Measurements from ENCODE around the gene P2RY4. TPM values are rescaled to one million over a fixed set of nuclear protein-coding genes. Genes with fewer than 3 reads are reported as not detected.
"Not testable (repeated sequence)": the region's sequence is repeated elsewhere in the genome, so short reads cannot be mapped to it uniquely, and the experiment has no call there.

The P2RY4 gene
- total RNA-seq, 4 donors from 2014 or later: 0.28 to 0.79 TPM; not detected in 2

DNA sequence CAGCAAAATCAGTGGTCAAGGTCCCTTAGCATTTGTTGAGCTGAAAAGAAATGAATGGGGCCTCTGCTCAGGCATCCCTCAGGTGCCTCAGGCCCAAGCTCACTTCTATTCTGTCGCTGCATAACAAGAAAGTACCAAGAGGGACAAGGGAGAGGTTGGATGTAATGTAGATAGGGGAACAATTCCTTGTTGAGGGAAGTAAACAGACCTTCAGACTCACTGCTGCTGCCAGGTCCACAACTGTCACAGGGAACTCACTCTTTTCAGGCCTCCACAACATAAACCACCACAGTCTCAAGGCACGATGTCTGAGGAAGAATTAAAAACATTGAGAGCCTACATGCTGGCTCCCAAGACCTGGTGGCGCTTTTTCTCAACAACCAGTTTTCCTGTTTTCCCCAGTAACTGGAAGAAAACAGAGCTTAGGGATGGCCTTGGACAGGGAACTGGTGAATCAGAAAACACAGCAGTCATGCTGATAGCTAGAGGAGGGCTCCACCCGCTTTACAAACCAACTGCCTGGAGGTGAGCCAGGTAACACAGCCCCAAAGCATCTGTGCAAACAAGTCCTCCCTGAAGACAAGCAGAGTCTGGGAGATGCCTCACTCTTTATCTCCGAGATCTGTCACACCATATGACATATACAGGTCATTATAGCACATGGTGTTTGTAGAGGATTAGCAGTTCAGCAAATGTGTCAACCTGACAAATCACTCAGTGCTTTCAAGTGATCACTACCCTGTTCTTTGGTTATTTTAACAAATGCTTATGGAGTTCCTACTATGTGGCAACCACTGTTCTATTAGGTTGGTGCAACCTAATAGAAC is 39.9 kb downstream of the P2RY4 start:
- ATAC-seq (ENCODE audit: low FRiP score) (peak; percentile 57), DNase-seq (ENCODE audit: low spot score) (no peak)
- TF ChIP-seq, protein P1, sequence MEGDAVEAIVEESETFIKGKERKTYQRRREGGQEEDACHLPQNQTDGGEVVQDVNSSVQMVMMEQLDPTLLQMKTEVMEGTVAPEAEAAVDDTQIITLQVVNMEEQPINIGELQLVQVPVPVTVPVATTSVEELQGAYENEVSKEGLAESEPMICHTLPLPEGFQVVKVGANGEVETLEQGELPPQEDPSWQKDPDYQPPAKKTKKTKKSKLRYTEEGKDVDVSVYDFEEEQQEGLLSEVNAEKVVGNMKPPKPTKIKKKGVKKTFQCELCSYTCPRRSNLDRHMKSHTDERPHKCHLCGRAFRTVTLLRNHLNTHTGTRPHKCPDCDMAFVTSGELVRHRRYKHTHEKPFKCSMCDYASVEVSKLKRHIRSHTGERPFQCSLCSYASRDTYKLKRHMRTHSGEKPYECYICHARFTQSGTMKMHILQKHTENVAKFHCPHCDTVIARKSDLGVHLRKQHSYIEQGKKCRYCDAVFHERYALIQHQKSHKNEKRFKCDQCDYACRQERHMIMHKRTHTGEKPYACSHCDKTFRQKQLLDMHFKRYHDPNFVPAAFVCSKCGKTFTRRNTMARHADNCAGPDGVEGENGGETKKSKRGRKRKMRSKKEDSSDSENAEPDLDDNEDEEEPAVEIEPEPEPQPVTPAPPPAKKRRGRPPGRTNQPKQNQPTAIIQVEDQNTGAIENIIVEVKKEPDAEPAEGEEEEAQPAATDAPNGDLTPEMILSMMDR (IDR thresholded peaks at IDR 0.05): no peak

DNA sequence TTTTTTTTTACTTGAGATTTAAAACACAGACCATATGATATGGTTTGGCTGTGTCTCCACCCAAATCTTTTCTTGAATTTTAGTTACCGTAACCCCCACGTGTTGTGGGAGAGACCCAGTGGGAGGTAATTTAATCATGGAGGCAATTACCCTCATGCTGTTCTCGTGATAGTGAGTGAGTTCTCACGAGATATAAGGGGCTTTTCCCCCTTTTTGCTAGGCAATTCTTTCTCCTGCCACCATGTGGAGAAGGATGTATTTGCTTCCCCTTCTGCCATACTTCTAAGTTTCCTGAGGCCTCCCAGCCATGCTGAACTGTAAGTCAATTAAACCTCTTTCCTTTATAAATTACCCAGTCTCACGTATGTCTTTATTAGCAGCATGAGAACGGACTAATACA is 50.4 kb downstream of the P2RY4 start:
- ATAC-seq (ENCODE audit: low FRiP score): not testable (repeated sequence)

GRCh38 chrX:70208479-70208878 is 51.5 kb downstream of the P2RY4 start:
- TF ChIP-seq, protein P1 (IDR thresholded peaks at IDR 0.05): no peak
- ATAC-seq (ENCODE audit: low FRiP score) (no peak), DNase-seq (ENCODE audit: low spot score) (no peak)

More for the DNA sequence above, 50.4 kb downstream of the P2RY4 start:
- DNase-seq (ENCODE audit: low spot score): not testable (repeated sequence)

Small RNA genes lying within 50 kb of the gene (small RNA-seq; reads per million reads assigned to genes)
- gene RNA5SP507: not detected

Other genes starting within 250 kb of the P2RY4 start
- not detected for gene AWAT2, start 210.3 kb downstream of the P2RY4 start, total RNA-seq
- not detected for gene OTUD6A, start 197.7 kb downstream of the P2RY4 start, total RNA-seq
- 10 to 100 TPM; 43.1 to 63.7 (median 54.4) TPM for gene IGBP1, start 126.8 kb downstream of the P2RY4 start, total RNA-seq
- gene DGAT2L6, start 82.7 kb downstream of the P2RY4 start, total RNA-seq: not detected
- gene AWAT1, start 25.5 kb downstream of the P2RY4 start, total RNA-seq: not detected
- not detected for gene ARR3, start 8.1 kb upstream of the P2RY4 start, total RNA-seq
- not detected for gene RAB41, start 22.0 kb upstream of the P2RY4 start, total RNA-seq
- 10 to 100 TPM; 20.7 to 31.7 (median 28.3) TPM for gene PDZD11, start 29.7 kb upstream of the P2RY4 start, total RNA-seq
- gene KIF4A, start 29.9 kb upstream of the P2RY4 start, total RNA-seq: 1 to 10 TPM in 1 of 4 donors, under 1 TPM in 2, not detected in 1; 0.09 to 1.2 (median 0.32) TPM
- gene GDPD2, start 163.1 kb upstream of the P2RY4 start, total RNA-seq: not detected
- 1 to 10 TPM; 3.7 to 7.8 (median 5.3) TPM for gene DLG3, start 184.6 kb upstream of the P2RY4 start, total RNA-seq

Data from omental fat pad (tissue), 4 donors.